NCI-H146 treated with DMSO at 0.1 percent for 48 hours (cell line): Measurements from ENCODE around the gene GPR87.

Source experiments
- DNase-seq: peaks from one replicate; lab custom pipeline; 2025; ENCODE audit not compliant: unreplicated experiment; lab: John Stamatoyannopoulos, UW

The GPR87 gene, protein sequence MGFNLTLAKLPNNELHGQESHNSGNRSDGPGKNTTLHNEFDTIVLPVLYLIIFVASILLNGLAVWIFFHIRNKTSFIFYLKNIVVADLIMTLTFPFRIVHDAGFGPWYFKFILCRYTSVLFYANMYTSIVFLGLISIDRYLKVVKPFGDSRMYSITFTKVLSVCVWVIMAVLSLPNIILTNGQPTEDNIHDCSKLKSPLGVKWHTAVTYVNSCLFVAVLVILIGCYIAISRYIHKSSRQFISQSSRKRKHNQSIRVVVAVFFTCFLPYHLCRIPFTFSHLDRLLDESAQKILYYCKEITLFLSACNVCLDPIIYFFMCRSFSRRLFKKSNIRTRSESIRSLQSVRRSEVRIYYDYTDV

DNA sequence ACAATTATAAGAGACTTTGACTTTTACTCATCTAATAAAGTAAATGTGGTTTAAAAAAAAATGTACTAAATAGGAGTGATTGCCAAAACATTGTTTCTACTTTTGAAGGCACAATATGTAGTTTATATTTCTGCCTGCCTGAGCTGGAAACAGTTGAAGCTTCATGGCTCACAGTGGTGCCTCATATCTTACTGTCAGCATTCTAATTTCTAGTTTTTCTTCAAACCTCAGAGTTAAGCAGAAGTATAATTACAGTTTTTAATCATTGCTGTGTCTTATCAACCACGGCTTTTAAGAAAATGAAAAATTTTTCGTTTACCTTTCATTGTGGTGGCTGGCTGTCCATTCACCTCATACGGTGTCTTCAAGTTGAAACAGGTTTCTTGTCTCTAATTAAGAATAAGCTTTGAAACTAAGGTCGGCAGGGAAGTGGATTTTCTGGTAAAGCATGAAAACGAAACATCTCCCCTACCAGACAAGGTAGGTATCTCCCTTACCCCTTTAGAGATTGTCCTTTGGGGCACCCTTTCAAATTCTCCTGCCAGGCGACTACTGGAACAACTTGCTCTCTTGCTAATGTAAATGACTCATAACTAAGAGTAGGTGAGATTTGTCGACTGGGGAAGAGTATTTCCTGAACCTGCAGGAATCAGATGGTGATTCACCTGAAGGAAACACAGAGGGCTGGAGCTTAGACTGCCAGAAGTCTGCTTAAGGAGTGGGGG is at the start of gene GPR87:
Gene GPR87 (minus strand): TSS at position 554 of the 725 bp plus-strand sequence. CDS start 16,720 bp downstream, outside the sequence.
- DNase-seq = no peak

GRCh38 chr3:151362751-151363174 is 46.1 kb upstream of the GPR87 start:
- DNase-seq = no peak

- no peak for DNase-seq
Measured at GRCh38 chr3:151357463-151357850, 40.8 kb upstream of the GPR87 start.

GRCh38 chr3:151356794-151357462 is 40.3 kb upstream of the GPR87 start:
- no peak for DNase-seq

DNA sequence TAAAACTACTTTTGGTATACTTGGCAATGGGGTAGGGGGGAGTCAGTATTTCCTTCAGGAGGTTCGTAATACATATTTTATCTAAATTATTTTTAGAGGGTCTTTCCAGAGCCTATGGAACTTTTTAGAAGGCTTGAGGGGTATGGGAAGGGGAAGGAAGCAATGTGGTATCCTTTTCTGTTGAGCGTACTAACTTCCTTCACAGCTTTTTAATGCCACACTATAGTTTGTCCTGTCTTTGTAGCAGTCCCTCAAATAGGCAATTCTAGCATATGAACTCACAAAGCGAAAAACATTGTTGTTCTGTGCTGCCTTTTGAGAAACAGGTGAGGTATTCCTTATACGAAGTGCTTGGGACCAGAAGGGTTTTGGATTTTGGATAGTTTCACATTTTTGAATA is 35.0 kb upstream of the GPR87 start:
- DNase-seq = no peak

DNA sequence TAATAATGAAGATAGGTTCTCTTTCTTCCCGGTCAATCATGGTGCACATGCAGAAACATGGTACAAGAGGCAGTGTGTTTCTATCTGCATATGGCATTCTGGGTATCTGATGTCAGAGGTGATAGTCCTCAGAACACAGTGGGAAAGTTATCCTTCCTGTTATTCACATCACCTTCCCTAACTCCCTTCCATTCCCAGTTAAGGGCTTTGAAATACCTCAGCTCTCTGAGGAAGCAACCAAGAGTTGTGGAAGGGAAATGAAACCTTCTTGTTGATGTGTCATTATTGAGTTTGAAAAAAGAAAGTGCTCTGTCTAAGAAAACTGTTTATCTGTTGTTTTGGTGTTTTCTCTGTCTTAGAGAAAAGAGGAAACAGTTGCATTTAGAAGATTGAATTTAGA is 34.6 kb upstream of the GPR87 start:
- no peak for DNase-seq

DNA sequence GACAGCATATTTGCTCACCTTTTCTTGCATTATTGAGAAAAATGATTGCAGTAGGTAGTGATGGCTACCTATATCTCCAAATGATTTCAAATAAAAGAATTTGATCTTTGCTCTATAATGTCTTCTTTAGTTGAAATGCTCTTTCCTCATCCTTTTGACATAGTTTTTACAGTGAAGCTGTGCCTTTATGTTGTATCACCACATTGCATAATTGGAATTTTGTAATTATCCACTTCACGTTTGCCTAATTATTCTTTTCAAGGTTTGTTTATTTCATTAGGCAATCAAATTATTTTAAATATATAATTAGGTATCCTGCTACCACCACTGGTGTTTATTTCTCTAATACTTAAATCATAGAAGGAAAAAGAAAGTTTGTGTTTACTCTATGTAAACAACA is 34.0 kb upstream of the GPR87 start:
- no peak for DNase-seq

GRCh38 chr3:151347432-151347831 is 30.8 kb upstream of the GPR87 start:
- DNase-seq = no peak

DNA sequence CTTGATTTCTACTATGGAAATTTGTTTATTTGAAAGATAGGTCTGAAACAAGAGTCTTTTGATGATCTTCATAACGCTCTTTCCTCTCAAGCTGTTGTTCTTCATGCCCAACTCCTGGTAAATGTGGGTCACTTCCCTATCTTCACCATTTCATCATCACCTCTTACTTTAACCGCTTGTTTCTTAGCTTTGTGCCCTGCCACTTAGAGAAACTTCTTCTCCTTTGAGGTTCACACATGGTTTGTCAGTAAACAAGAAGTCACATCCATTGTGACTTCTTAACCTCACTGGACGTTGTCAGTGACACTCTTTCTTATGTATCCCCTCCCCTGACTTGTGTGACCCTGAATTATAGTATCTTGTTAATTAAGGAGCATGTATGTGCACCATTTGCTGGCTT is 29.7 kb upstream of the GPR87 start:
- no peak for DNase-seq

- DNase-seq = no peak
Measured at GRCh38 chr3:151345859-151346258, 29.2 kb upstream of the GPR87 start.

DNA sequence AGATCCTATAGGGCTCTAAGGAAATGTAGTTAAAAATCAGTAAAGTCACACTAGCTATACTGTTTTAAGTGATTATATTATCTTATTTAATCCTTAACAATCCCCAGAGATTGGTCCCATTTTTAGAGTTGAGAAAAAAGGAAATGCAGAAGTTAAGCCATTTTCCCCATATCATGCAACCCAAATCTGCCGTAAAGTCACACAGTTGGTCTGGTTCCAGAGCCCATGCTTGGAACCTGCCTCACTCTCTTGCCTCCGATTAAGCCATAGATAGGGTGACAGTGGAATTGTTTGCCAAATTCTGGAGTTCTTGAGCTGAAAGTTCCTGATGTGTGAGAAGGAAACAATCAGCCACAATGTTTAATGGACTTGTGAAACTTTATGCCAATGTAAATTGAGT is 15.1 kb upstream of the GPR87 start:
- DNase-seq = no peak

- DNase-seq = no peak
Measured at GRCh38 chr3:151330899-151331298, 14.3 kb upstream of the GPR87 start.

- no peak for DNase-seq
Measured at GRCh38 chr3:151330379-151330778, 13.8 kb upstream of the GPR87 start.

DNA sequence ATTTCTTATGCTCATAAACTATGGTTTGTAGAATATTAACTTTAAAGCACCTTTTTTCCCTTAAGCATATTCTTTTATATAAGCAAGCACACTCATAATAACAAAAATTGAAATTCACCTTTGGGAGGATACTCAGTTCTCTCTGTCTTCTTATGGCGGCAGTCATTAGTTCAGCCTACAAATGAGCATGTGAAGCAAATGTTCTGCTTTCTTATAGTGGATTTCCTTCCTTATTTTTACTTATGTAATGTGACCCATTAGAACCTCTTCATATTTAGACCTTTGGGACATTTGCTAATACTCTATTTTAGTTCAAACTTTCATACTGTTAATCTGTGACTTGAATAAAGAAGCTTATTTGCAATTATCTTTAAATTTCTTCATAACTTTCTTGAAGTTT is 12.7 kb upstream of the GPR87 start, which contains the start of gene P2RY13:
Gene P2RY13 (minus strand): TSS at position 187 of the 400 bp plus-strand sequence. CDS start 21 bp downstream, at position 166.
- DNase-seq = no peak

- DNase-seq = no peak
Measured at GRCh38 chr3:151328298-151328995, 11.8 kb upstream of the GPR87 start.

DNA sequence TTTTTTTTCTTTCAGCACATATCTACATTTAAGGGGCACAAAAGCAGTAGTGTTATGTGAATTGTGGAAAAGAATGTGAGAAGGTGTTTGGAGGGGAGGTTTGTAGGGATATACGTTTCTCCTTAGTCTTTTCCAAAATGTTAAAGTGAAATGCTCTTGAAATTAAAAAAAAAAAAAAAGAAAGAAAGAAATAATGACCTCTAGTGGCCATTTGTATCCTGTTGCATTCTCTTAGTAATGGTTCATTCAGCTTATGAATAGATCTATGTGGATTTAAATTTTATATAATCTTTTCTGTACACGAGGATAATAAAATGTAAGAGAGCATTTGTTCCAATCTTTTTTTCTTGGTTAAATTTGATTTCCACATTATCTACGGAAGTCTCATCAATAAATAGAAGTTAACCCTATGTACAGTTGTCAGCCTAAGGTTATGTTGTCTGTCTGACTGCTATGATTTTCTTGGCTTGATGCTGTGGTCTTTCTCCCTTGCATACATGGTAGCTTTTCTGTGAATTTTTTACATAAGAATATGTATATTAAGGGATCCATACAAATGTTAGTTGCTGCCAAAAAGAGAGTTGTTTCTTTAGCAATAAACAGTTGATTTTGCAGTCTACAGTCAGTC is 11.1 kb upstream of the GPR87 start:
- peak; percentile 10 for DNase-seq

- no peak for DNase-seq
Measured at GRCh38 chr3:151322511-151322910, 5.9 kb upstream of the GPR87 start.

- DNase-seq = no peak
Measured at GRCh38 chr3:151321526-151321925, 4.9 kb upstream of the GPR87 start.

- DNase-seq = no peak
Measured at GRCh38 chr3:151320131-151320530, 3.5 kb upstream of the GPR87 start.

DNA sequence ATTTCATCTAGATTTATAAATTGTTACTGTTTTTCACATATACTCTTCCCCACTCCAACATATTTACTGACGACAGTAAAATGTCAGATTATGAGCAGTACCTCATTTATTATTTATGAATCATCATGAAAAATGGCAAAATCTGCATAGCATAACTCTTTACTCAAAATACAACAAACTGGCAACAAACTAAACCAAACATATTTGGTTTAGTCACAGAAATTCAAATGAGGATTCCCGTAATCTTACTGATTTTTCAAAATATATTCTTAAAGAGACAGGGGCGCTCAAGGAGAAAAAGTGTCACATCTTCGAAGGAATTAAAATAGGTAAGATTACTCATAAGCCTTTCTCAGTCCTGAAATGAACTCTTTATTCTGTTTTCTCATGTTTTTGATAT is 3.0 kb upstream of the GPR87 start:
- DNase-seq = no peak

GRCh38 chr3:151318991-151319390 is 2.4 kb upstream of the GPR87 start:
- no peak for DNase-seq
